A549 (cell line): ENCODE data around the gene AGRN. TPM values are rescaled to one million over a fixed set of nuclear protein-coding genes. Genes with fewer than 3 reads are reported as not detected.
"Not testable (repeated sequence)": the region's sequence is repeated elsewhere in the genome, so short reads cannot be mapped to it uniquely, and the experiment has no call there.

Source experiments
- ATAC-seq, 2 experiments: fragments of 200-7000 bp in 1 of 2; fragments of >200 bp in 1 of 2; cut with Nextera tagmentation in 1 of 2; cut with Tn5 transposase in 1 of 2; 3 replicates each; pipeline versions ENCODE4 v1.8.0 to v1.9.1; 2018 to 2020; ENCODE audit warnings: mild to moderate bottlenecking in 1 of 2, moderate library complexity in 1 of 2
- CTCF ChIA-PET: fragments of 300-600 bp; sonication (Branson Sonifier 250); formaldehyde crosslinking; extraction: SDS; loops from one replicate; lab custom pipeline; 2021; ENCODE audit warnings: antibody characterized with exemption, inconsistent platforms; lab: Yijun Ruan, JAX
- POLR2A ChIA-PET: fragments of 350-600 bp; formaldehyde crosslinking; extraction: SDS; loops from one replicate; lab custom pipeline; 2021; ENCODE audit warnings: antibody characterized with exemption, inconsistent platforms; lab: Yijun Ruan, JAX
- DNase-seq, 2 experiments: peaks; one replicate each; pipeline versions ENCODE4 v3.0.0 to v3.0.0-alpha.2; 2011 to 2016; ENCODE audit warnings: low read depth in 1 of 2, low spot score in 1 of 2
- FAIRE-seq: peaks from 2 replicates; lab custom pipeline; 2011; peaks lifted over from hg19 to GRCh38; lab: Jason Lieb, UNC
- H3K27ac ChIP-seq, 2 experiments: fragments of >200 bp; sonication (Bioruptor Twin); formaldehyde crosslinking; 3 replicates each; pipeline ENCODE4 v1.5.1; 2016 to 2017
- H3K4me1 ChIP-seq: fragments of >200 bp; sonication (Bioruptor Twin); formaldehyde crosslinking; 3 replicates; pipeline ENCODE4 v1.6.1; 2016
- H3K4me2 ChIP-seq: fragments of >200 bp; sonication (Bioruptor Twin); formaldehyde crosslinking; 3 replicates; pipeline ENCODE4 v1.6.1; 2016
- H3K4me3 ChIP-seq: fragments of >200 bp; sonication (Bioruptor Twin); formaldehyde crosslinking; 3 replicates; pipeline ENCODE4 v1.5.1; 2016
- H3K9me3 ChIP-seq: fragments of >200 bp; sonication (Bioruptor Twin); formaldehyde crosslinking; 3 replicates; pipeline ENCODE4 v1.6.1; 2016
- CBX2 ChIP-seq: fragments of 200-600 bp; sonication (generic); IDR thresholded peaks from 2 replicates; pipeline ENCODE4 v1.6.1; 2016; ENCODE audit warnings: low read depth, mild to moderate bottlenecking, borderline replicate concordance
- CBX8 ChIP-seq: fragments of 200-600 bp; sonication (generic); IDR thresholded peaks from 2 replicates; pipeline ENCODE4 v1.6.1; 2016
- CEBPB ChIP-seq, 2 experiments: fragments of >200 bp in 1 of 2; sonication (Bioruptor Twin) in 1 of 2; formaldehyde crosslinking in 1 of 2; IDR thresholded peaks; 2 replicates each; pipeline ENCODE4 v1.6.1; 2012 to 2016
- CHD2 ChIP-seq: fragments of 150-350 bp; IDR thresholded peaks from 2 replicates; pipeline ENCODE4 v1.6.1; 2014; ENCODE audit warnings: low read length; ENCODE audit not compliant: partially characterized antibody
- CHD4 ChIP-seq: fragments of 200-600 bp; sonication (generic); IDR thresholded peaks from 2 replicates; pipeline ENCODE4 v1.6.1; 2016; ENCODE audit warnings: antibody characterized with exemption, mild to moderate bottlenecking, borderline replicate concordance
- FOSB ChIP-seq: fragments of 250-450 bp; sonication (Bioruptor Pico); IDR thresholded peaks from 2 replicates; pipeline ENCODE4 v1.5.0; 2020; ENCODE audit warnings: mild to moderate bottlenecking, moderate library complexity
- HES2 ChIP-seq: fragments of >200 bp; sonication (Bioruptor Twin); formaldehyde crosslinking; IDR thresholded peaks from 2 replicates; pipeline ENCODE4 v1.6.1; 2016
- HOXB13 ChIP-seq: fragments of 250-450 bp; sonication (Bioruptor Pico); IDR thresholded peaks from 2 replicates; pipeline ENCODE4 v1.5.0; 2020; ENCODE audit warnings: low read depth, mild to moderate bottlenecking, moderate library complexity
- HOXB5 ChIP-seq: fragments of 250-450 bp; sonication (Bioruptor Pico); IDR thresholded peaks from 2 replicates; pipeline ENCODE4 v1.5.0; 2020; ENCODE audit warnings: mild to moderate bottlenecking, moderate library complexity
- KDM1A ChIP-seq: fragments of 200-600 bp; sonication (generic); IDR thresholded peaks from 2 replicates; pipeline ENCODE4 v1.6.1; 2016; ENCODE audit warnings: low read depth, mild to moderate bottlenecking
- KDM5A ChIP-seq: fragments of 200-600 bp; sonication (generic); IDR thresholded peaks from 2 replicates; pipeline ENCODE4 v1.6.1; 2016; ENCODE audit warnings: antibody characterized with exemption, mild to moderate bottlenecking
- MAX ChIP-seq: IDR thresholded peaks from 2 replicates; pipeline ENCODE4 v1.6.1; 2012
- MAZ ChIP-seq: fragments of 150-350 bp; IDR thresholded peaks from 2 replicates; pipeline ENCODE4 v1.6.1; 2014; ENCODE audit warnings: antibody characterized with exemption, low read depth, low read length, borderline replicate concordance
- RAD21 ChIP-seq, 2 experiments: fragments of >200 bp in 1 of 2; sonication (Bioruptor Twin) in 1 of 2; formaldehyde crosslinking in 1 of 2; IDR thresholded peaks in 1 of 2; conservative IDR thresholded peaks in 1 of 2; 2 replicates in 1 of 2; 3 replicates in 1 of 2; pipeline ENCODE4 v1.6.1; 2012 to 2018; ENCODE audit warnings: inconsistent platforms in 1 of 2
- RARB ChIP-seq: fragments of 250-450 bp; sonication (Bioruptor Pico); IDR thresholded peaks from 2 replicates; pipeline ENCODE4 v1.8.0; 2021; ENCODE audit warnings: mild to moderate bottlenecking, moderate library complexity
- RCOR1 ChIP-seq: fragments of 150-350 bp; IDR thresholded peaks from 2 replicates; pipeline ENCODE4 v1.6.1; 2014; ENCODE audit warnings: antibody characterized with exemption, low read length, low read depth
- TFCP2L1 ChIP-seq: fragments of 250-450 bp; sonication (Bioruptor Pico); IDR thresholded peaks from 2 replicates; pipeline ENCODE4 v1.5.0; 2021; ENCODE audit warnings: mild to moderate bottlenecking
- USF2 ChIP-seq: fragments of 450-650 bp; IDR thresholded peaks from 2 replicates; pipeline ENCODE4 v1.6.1; 2014; ENCODE audit warnings: antibody characterized with exemption
- ZC3H11A ChIP-seq: fragments of 450-650 bp; IDR thresholded peaks from 2 replicates; pipeline ENCODE4 v1.6.1; 2014; ENCODE audit warnings: antibody characterized with exemption, mild to moderate bottlenecking
- ZFP36 ChIP-seq: fragments of 450-650 bp; IDR thresholded peaks from 2 replicates; pipeline ENCODE4 v1.6.1; 2014; ENCODE audit warnings: borderline replicate concordance; ENCODE audit not compliant: partially characterized antibody
- WGBS: methylation state at CpG from one replicate; pipeline ENCODE4 v1.1.6; 2017; ENCODE audit errors: missing lambda C conversion rate; 5-methylcytosine and 5-hydroxymethylcytosine counted together
- polyA plus RNA-seq, 4 experiments: library from polyadenylated mRNA; depleted of rRNA in 3 of 4; stranded (reverse); fragments of >200 nt; fragmentation: RNase III in 1 of 4; extraction: RNeasy Plus Mini Kit Qiagen cat#74134 plus additional on column Dnase treatment in 1 of 4; gene quantifications; 2 replicates in 3 of 4; 3 replicates in 1 of 4; pipeline ENCODE4 v1.2.3, GENCODE V29; 2011 to 2017
- TF ChIP-seq, protein P1 (sequence below): IDR thresholded peaks from 2 replicates; pipeline ENCODE4 v1.6.1; 2012; ENCODE audit warnings: low read depth, borderline replicate concordance
- TF ChIP-seq, protein P2 (sequence below): fragments of >200 bp; sonication (Bioruptor Twin); formaldehyde crosslinking; IDR thresholded peaks from 3 replicates; pipeline ENCODE4 v1.5.1; 2016
- TF ChIP-seq, protein P3 (sequence below): fragments of 250-450 bp; sonication (Bioruptor Pico); IDR thresholded peaks from 2 replicates; pipeline ENCODE4 v1.5.0; 2020; ENCODE audit warnings: low read depth, mild to moderate bottlenecking, moderate library complexity
- TF ChIP-seq, protein P4 (sequence below): fragments of 250-450 bp; sonication (Bioruptor Pico); IDR thresholded peaks from 2 replicates; pipeline ENCODE4 v1.5.0; 2021; ENCODE audit warnings: mild to moderate bottlenecking, moderate library complexity, borderline replicate concordance

AGRN gene
- polyA plus RNA-seq, 2 of the 4 experiments (the other 2 are of a cell fraction): 23.9 to 90.9 TPM

DNA sequence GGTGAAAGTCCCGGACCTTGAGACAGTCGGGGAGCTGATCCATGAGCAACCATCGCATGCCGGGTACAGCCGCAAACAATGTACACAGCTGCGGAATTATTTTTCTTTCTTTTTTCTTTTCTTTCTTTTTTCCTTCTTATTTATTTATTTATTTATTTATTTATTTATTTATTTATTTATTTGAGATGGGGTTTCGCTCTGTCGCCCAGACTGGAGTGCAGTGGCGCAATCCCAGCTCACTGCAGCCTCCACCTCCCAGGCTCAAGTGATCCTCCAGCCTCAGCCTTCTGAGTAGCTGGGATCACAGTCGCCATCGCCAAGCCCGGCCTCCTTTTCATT is 35.5 kb upstream of the AGRN start:
- peak overlapping the region; percentile 64 for H3K4me2 ChIP-seq
- H3K4me1 ChIP-seq: no peaks in the 10 kb centered on the region
- H3K27ac ChIP-seq: peak overlapping the region in 1 of 2 experiments; percentile 68; a peak in 3 of 6 replicates
- ChIA-PET POLR2A (no interaction called here), CTCF (interaction anchor here (0.6 to 7.6 kb wide), 31 partner anchors 9 to 386 kb away, joined by 3 to 126 read pairs (median 3); partner anchors contain the start of genes HES4 and ISG15)
- H3K4me3 ChIP-seq: 0 out of 3 replicates have a peak overlapping the region, but pooled peaks have one; percentile 12
- WGBS: 35% methylated on average over 11 of the region's 12 CpGs
- TF ChIP-seq CEBPB (IDR thresholded peaks at IDR 0.05) (peak in 1 of 2 experiments; percentile 35; a peak in 1 of 4 replicates), CHD2 (no peak), HOXB13 (CRISPR knock-in tag) (no peak), ZC3H11A (peak; percentile 38), RAD21 (conservative IDR thresholded peaks at IDR 0.05 in 1 of 2, IDR thresholded peaks at IDR 0.05 in 1 of 2) (peak in 1 of 2 experiments; percentile 14; a peak in 1 of 5 replicates), FOSB (CRISPR knock-in tag) (no peak), KDM5A (no peak)
- TF ChIP-seq, protein P1, sequence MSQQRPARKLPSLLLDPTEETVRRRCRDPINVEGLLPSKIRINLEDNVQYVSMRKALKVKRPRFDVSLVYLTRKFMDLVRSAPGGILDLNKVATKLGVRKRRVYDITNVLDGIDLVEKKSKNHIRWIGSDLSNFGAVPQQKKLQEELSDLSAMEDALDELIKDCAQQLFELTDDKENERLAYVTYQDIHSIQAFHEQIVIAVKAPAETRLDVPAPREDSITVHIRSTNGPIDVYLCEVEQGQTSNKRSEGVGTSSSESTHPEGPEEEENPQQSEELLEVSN: no peak
- TF ChIP-seq, protein P2, sequence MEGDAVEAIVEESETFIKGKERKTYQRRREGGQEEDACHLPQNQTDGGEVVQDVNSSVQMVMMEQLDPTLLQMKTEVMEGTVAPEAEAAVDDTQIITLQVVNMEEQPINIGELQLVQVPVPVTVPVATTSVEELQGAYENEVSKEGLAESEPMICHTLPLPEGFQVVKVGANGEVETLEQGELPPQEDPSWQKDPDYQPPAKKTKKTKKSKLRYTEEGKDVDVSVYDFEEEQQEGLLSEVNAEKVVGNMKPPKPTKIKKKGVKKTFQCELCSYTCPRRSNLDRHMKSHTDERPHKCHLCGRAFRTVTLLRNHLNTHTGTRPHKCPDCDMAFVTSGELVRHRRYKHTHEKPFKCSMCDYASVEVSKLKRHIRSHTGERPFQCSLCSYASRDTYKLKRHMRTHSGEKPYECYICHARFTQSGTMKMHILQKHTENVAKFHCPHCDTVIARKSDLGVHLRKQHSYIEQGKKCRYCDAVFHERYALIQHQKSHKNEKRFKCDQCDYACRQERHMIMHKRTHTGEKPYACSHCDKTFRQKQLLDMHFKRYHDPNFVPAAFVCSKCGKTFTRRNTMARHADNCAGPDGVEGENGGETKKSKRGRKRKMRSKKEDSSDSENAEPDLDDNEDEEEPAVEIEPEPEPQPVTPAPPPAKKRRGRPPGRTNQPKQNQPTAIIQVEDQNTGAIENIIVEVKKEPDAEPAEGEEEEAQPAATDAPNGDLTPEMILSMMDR: peak; percentile 30; the same call in 1 of the 3 replicates
- H3K9me3 ChIP-seq: no peaks in the 10 kb centered on the region
- ATAC-seq: peak; percentile 4 to 41; a peak in 3 of 6 replicates
- FAIRE-seq: no peak
- no peak for DNase-seq

- DNase-seq (no peak), FAIRE-seq (no peak), ATAC-seq (no peak)
- H3K4me1 ChIP-seq: no peaks in the 10 kb centered on the region
- ChIA-PET POLR2A (no interaction called here), CTCF (interaction anchor here (0.7 to 7.6 kb wide), 13 partner anchors 9 to 330 kb away, joined by 3 to 126 read pairs (median 4); partner anchors contain the start of genes HES4 and ISG15)
- no peak overlapping the region for H3K4me2 ChIP-seq
- H3K9me3 ChIP-seq: no peaks in the 10 kb centered on the region
- TF ChIP-seq HES2 (no peak), RCOR1 (no peak), MAZ (no peak), KDM1A (no peak), CHD2 (no peak), CBX8 (no peak), FOSB (CRISPR knock-in tag) (no peak), CHD4 (no peak), CBX2 (no peak), HOXB5 (CRISPR knock-in tag) (no peak), MAX (no peak), RARB (CRISPR knock-in tag) (no peak), HOXB13 (CRISPR knock-in tag) (no peak), ZFP36 (no peak), USF2 (no peak), TFCP2L1 (no peak)
- TF ChIP-seq, protein P3, sequence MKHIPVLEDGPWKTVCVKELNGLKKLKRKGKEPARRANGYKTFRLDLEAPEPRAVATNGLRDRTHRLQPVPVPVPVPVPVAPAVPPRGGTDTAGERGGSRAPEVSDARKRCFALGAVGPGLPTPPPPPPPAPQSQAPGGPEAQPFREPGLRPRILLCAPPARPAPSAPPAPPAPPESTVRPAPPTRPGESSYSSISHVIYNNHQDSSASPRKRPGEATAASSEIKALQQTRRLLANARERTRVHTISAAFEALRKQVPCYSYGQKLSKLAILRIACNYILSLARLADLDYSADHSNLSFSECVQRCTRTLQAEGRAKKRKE (CRISPR knock-in tag): no peak
- TF ChIP-seq, protein P4, sequence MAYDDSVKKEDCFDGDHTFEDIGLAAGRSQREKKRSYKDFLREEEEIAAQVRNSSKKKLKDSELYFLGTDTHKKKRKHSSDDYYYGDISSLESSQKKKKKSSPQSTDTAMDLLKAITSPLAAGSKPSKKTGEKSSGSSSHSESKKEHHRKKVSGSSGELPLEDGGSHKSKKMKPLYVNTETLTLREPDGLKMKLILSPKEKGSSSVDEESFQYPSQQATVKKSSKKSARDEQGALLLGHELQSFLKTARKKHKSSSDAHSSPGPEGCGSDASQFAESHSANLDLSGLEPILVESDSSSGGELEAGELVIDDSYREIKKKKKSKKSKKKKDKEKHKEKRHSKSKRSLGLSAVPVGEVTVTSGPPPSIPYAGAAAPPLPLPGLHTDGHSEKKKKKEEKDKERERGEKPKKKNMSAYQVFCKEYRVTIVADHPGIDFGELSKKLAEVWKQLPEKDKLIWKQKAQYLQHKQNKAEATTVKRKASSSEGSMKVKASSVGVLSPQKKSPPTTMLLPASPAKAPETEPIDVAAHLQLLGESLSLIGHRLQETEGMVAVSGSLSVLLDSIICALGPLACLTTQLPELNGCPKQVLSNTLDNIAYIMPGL: no peak
- 69% methylated on average over 13 of the region's 13 CpGs for WGBS
- no peak overlapping the region for H3K4me3 ChIP-seq
- H3K27ac ChIP-seq: no peak overlapping the region
Observed at GRCh38 chr1:985126-985525, 34.8 kb upstream of the AGRN start.

DNA sequence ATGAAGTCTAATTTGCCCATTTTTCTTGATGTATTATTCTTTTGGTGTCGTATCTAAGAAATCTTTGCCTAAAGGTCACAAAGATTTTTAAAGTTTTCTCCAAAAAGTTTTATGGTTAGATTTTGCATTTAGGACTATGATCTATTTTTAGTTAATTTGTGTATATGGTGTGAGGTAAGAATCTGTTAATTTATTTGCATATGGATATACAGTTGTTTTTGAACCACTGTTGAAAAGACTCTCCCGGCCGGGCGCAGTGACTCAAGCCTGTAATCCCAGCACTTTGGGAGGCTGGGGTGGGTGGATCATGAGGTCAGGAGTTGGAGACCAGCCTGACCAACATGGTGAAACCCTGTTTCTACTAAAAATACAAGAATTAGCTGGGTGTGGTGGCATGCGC is 31.9 kb upstream of the AGRN start:
- 79% methylated on average over 5 of the region's 5 CpGs for WGBS
- H3K4me1 ChIP-seq, POLR2A ChIA-PET, H3K4me3 ChIP-seq, H3K27ac ChIP-seq, DNase-seq, ATAC-seq, FAIRE-seq, H3K4me2 ChIP-seq: not testable (repeated sequence)
- peaks cover 14% of the 10 kb centered on the region; the same call in 2 of the 3 replicates for H3K9me3 ChIP-seq
- CTCF ChIA-PET: interaction anchor here (0.7 to 1.5 kb wide), 2 partner anchors 15 to 76 kb away, joined by 4 to 7 read pairs; no protein-coding TSS in a partner anchor

DNA sequence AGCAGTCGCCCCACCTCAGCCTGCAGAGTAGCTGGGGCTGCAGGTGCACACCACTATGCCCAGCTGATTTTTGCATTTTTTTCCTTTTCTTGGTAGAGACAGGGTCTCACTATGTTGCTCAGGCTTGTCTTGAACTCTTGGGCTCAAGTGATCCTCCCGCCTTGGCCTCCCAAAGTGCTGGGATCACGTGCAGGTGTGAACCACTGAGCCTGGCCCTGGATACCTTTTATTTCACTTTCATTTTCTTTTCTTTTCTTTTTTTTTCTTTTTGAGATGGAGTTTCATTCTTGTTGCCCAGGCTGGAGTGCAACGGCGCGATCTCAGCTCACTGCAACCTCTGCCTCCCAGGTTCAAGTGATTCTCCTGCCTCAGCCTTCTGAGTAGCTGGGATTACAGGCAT is 28.6 kb upstream of the AGRN start:
- not testable (repeated sequence) for FAIRE-seq, H3K4me1 ChIP-seq, DNase-seq, H3K4me3 ChIP-seq, H3K27ac ChIP-seq, H3K4me2 ChIP-seq, ATAC-seq
- WGBS: 97% methylated on average over 6 of the region's 6 CpGs
- ChIA-PET POLR2A (interaction anchor here (0.6 kb wide), 1 partner anchor 416 kb away, joined by 3 read pairs; the partner anchor contains the start of gene MRPL20), CTCF (interaction anchor here (1.7 to 4.9 kb wide), 7 partner anchors 7 to 300 kb away, joined by 3 to 48 read pairs (median 7); no protein-coding TSS in a partner anchor)
- H3K9me3 ChIP-seq: peaks cover 14% of the 10 kb centered on the region; the same call in 2 of the 3 replicates
